Testis (tissue), 3 donors: ENCODE data around the gene CELA2A. TPM values are rescaled to one million over a fixed set of nuclear protein-coding genes. Genes with fewer than 3 reads are reported as not detected.

Source experiments
- DNase-seq: peaks from one replicate; pipeline ENCODE4 v3.0.0-alpha.2; 2019
- H3K27ac ChIP-seq, 2 donors: fragments of 200-600 bp; sonication (generic); one replicate each; pipeline ENCODE4 v1.5.1; 2019
- H3K27me3 ChIP-seq: fragments of 200-600 bp; sonication (generic); one replicate; pipeline ENCODE4 v1.5.1; 2019
- H3K36me3 ChIP-seq: fragments of 200-600 bp; sonication (generic); one replicate; pipeline ENCODE4 v1.5.1; 2017; ENCODE audit warnings: low read depth; ENCODE audit errors: missing control alignments
- H3K4me1 ChIP-seq: fragments of 200-600 bp; sonication (generic); one replicate; pipeline ENCODE4 v1.5.1; 2019
- H3K4me3 ChIP-seq, 2 donors: fragments of 200-600 bp; sonication (generic); one replicate each; pipeline ENCODE4 v1.5.1; 2017 to 2019
- H3K9me3 ChIP-seq: fragments of 200-600 bp; sonication (generic); one replicate; pipeline ENCODE4 v1.5.1; 2017
- POLR2A ChIP-seq: fragments of 450-650 bp; IDR thresholded peaks from one replicate; pipeline ENCODE4 v1.6.1; 2017; ENCODE audit warnings: antibody characterized with exemption, mild to moderate bottlenecking, moderate library complexity
- WGBS, 2 donors: methylation state at CpG; one replicate each; pipeline ENCODE4 v1.1.5; 2018; 5-methylcytosine and 5-hydroxymethylcytosine counted together
- intact Hi-C: fragments of 100-400 bp; cut with DNase I; formaldehyde crosslinking; loops from one replicate; pipeline ENCODE4 v1.15.1; 2023; ENCODE audit warnings: low total_unique reads
- polyA plus RNA-seq: library from polyadenylated mRNA; stranded (reverse); fragments of 350-450 nt; fragmentation: Illumina TruSeq; extraction: RNeasy Lipid Tissue Mini Kit (QIAGEN cat#74804); gene quantifications from one replicate; pipeline ENCODE4 v1.2.3, GENCODE V29; 2014; ENCODE audit warnings: low read depth, low replicate concordance; ENCODE audit not compliant: insufficient read depth
- total RNA-seq, 2 donors: library from RNA; depleted of rRNA; stranded (reverse); fragments of >200 nt; gene quantifications; one replicate each; pipeline ENCODE4 v1.2.3, GENCODE V29; 2016
- TF ChIP-seq, protein P1 (sequence below), 3 experiments: fragments of 450-650 bp in 2 of 3; fragments of 200-600 bp in 1 of 3; sonication (generic) in 1 of 3; IDR thresholded peaks; one replicate each; pipeline ENCODE4 v1.5.1; 2016 to 2019; ENCODE audit warnings: antibody characterized with exemption in 3 of 3, mild to moderate bottlenecking in 2 of 3, moderate library complexity in 1 of 3

CELA2A gene
- total and polyA plus RNA-seq, 3 donors from 2014 or later, result 2.4 to 4.8 (median 3.7) TPM

DNA sequence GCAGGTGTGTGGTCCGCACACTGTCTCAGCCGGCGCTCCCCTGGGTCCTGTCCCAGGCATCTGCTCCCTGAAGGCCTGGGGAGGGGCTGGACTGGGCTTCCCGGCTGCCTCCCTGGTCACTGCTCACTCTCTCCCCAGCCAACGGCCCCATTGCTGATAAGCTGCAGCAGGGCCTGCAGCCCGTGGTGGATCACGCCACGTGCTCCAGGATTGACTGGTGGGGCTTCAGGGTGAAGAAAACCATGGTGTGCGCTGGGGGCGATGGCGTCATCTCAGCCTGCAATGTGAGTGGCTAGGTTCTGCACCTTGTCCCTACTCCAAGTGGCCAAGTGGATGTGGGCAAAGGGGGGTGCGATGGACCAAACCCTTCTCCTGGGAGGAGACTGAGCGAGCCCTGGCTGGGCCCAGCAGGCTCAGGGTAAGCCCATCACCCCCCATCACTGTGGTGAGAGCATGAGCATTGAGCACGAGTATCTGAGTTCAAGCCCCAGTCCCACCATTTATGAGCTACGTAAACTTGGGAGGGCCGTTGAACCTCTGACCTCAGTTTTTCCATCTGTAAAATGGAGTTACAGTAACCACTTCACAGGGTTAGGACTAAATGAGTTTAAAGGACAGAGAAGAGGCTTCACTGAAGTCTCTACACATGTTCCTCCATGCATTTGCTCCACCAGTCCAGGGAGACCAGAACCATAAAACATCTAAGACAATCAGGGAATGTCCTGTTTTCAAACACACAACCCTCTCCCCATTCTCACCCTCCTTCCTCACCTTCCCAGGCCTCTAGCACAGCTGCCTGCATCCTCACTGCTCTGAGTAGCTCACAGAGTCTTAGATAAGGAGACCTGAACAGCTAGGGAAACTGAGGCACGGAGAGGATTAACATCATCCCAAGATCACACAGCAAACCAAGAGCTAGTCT is 11.8 kb upstream of the CELA2A start:
- Histone ChIP-seq H3K4me3 (no peak overlapping the region), H3K4me1 (peaks cover 3% of the 10 kb centered on the region), H3K36me3 (no peaks in the 10 kb centered on the region), H3K9me3 (no peaks in the 10 kb centered on the region), H3K27me3 (no peaks in the 10 kb centered on the region), H3K27ac (no peak overlapping the region)
- DNase-seq, result no peak
- intact Hi-C loops, result no loop called here
- no peak for TF ChIP-seq POLR2A
- TF ChIP-seq, protein P1, sequence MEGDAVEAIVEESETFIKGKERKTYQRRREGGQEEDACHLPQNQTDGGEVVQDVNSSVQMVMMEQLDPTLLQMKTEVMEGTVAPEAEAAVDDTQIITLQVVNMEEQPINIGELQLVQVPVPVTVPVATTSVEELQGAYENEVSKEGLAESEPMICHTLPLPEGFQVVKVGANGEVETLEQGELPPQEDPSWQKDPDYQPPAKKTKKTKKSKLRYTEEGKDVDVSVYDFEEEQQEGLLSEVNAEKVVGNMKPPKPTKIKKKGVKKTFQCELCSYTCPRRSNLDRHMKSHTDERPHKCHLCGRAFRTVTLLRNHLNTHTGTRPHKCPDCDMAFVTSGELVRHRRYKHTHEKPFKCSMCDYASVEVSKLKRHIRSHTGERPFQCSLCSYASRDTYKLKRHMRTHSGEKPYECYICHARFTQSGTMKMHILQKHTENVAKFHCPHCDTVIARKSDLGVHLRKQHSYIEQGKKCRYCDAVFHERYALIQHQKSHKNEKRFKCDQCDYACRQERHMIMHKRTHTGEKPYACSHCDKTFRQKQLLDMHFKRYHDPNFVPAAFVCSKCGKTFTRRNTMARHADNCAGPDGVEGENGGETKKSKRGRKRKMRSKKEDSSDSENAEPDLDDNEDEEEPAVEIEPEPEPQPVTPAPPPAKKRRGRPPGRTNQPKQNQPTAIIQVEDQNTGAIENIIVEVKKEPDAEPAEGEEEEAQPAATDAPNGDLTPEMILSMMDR (IDR thresholded peaks at IDR 0.05), result no peak
- WGBS, 2 donors, result 65 to 67% methylated on average over 16 to 17 of the region's 17 CpGs

- intact Hi-C loops, result no loop called here
- WGBS, 2 donors, result 77 to 88% methylated on average over 6 to 14 of the region's 14 CpGs
- H3K9me3 ChIP-seq, result no peaks in the 10 kb centered on the region
Observed at GRCh38 chr1:15445390-15446122, 11.0 kb upstream of the CELA2A start.

GRCh38 chr1:15446212-15446611 is 10.3 kb upstream of the CELA2A start:
- H3K36me3 ChIP-seq, result no peaks in the 10 kb centered on the region
- H3K27ac ChIP-seq, result no peak overlapping the region
- peaks cover 3% of the 10 kb centered on the region for H3K4me1 ChIP-seq
- no peak for DNase-seq
- H3K4me3 ChIP-seq, result no peak overlapping the region
- intact Hi-C loops, result no loop called here
- H3K9me3 ChIP-seq, result no peaks in the 10 kb centered on the region
- H3K27me3 ChIP-seq, result no peaks in the 10 kb centered on the region
- WGBS, 2 donors, result 80 to 100% methylated on average over 2 to 4 of the region's 4 CpGs
- TF ChIP-seq POLR2A, result no peak
- TF ChIP-seq, protein P1 (IDR thresholded peaks at IDR 0.05), result no peak

More at GRCh38 chr1:15445390-15446122, 11.0 kb upstream of the CELA2A start:
- no peak for DNase-seq
- H3K4me1 ChIP-seq, result peaks cover 3% of the 10 kb centered on the region
- no peak overlapping the region for H3K27ac ChIP-seq
- no peak overlapping the region for H3K4me3 ChIP-seq
- no peak for TF ChIP-seq POLR2A
- TF ChIP-seq, protein P1 (IDR thresholded peaks at IDR 0.05), result no peak
- H3K36me3 ChIP-seq, result no peaks in the 10 kb centered on the region
- no peaks in the 10 kb centered on the region for H3K27me3 ChIP-seq

DNA sequence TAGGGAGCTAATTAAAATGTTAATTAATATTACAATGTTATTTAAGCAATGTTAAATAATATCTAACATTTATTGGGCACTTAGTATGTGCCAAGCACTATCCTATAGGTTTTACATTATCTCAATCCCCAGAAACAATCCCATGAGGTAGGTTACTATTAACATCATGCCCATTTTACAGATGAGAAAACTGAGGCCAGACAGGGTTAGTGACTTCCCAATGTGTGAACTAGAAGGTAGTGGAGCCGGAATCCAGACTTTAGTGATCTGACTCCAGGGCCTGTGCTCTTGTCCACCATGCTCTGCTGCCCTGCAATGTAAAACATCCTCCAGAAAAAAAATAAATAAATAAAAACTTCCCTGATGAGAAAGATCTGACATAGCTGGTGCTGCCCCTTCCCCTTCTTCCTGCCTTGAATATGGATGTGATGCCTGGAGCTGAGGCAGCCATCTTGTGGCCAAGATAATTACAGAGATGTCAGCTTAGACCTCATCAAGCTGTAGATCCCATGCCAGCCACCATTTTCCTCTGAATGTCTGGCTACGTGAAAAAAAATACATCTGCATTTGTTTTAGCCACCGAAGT is 7.6 kb upstream of the CELA2A start:
- TF ChIP-seq, protein P1 (IDR thresholded peaks at IDR 0.05), result no peak
- no peak for TF ChIP-seq POLR2A
- no peak for DNase-seq
- intact Hi-C loops, result no loop called here
- H3K27ac ChIP-seq, result no peak overlapping the region
- H3K4me3 ChIP-seq, result no peak overlapping the region
- no peaks in the 10 kb centered on the region for H3K27me3 ChIP-seq
- H3K9me3 ChIP-seq, result no peaks in the 10 kb centered on the region
- 85 to 92% methylated on average over 3 of the region's 3 CpGs for WGBS, 2 donors
- no peaks in the 10 kb centered on the region for H3K36me3 ChIP-seq
- H3K4me1 ChIP-seq, result peaks cover 3% of the 10 kb centered on the region
